ENCODE results near the gene XPA. TPM values are rescaled to one million over a fixed set of nuclear protein-coding genes. Genes with fewer than 3 reads are reported as not detected.

The XPA gene
- total and polyA plus RNA-seq, 4 donors, result 6.6 to 19.6 (median 6.8) TPM

GRCh38 chr9:97629156-97629555, 68.0 kb downstream of the XPA start:
- no peak overlapping the region for H3K4me3 ChIP-seq (ENCODE audit: low read depth in 1 of 3, low read length in 3 of 3)
- peaks cover 0 to 23% (median 16%) of the 10 kb centered on the region in 4 donors for H3K4me1 ChIP-seq (ENCODE audit: control insufficient read depth in 4 of 4, insufficient read depth in 4 of 4, low read length in 3 of 4)
- H3K9me3 ChIP-seq (ENCODE audit: control insufficient read depth in 4 of 4, low read length in 3 of 4), result no peaks in the 10 kb centered on the region
- H3K9ac ChIP-seq (ENCODE audit: low read depth in 1 of 2, low read length in 2 of 2), result no peak overlapping the region
- peaks cover 0 to 8% (median 3%) of the 10 kb centered on the region in 4 donors for H3K36me3 ChIP-seq (ENCODE audit: control insufficient read depth in 4 of 4, insufficient read depth in 3 of 4, low read depth in 1 of 4, low read length in 3 of 4)
- TF ChIP-seq YY1 (IDR thresholded peaks at IDR 0.05) (no peak), JUND (IDR thresholded peaks at IDR 0.05) (no peak), HNF4A (conservative IDR thresholded peaks at IDR 0.05) (no peak)
- TF ChIP-seq, protein P1, sequence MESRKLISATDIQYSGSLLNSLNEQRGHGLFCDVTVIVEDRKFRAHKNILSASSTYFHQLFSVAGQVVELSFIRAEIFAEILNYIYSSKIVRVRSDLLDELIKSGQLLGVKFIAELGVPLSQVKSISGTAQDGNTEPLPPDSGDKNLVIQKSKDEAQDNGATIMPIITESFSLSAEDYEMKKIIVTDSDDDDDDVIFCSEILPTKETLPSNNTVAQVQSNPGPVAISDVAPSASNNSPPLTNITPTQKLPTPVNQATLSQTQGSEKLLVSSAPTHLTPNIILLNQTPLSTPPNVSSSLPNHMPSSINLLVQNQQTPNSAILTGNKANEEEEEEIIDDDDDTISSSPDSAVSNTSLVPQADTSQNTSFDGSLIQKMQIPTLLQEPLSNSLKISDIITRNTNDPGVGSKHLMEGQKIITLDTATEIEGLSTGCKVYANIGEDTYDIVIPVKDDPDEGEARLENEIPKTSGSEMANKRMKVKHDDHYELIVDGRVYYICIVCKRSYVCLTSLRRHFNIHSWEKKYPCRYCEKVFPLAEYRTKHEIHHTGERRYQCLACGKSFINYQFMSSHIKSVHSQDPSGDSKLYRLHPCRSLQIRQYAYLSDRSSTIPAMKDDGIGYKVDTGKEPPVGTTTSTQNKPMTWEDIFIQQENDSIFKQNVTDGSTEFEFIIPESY (IDR thresholded peaks at IDR 0.05), result no peak
- DNase-seq (ENCODE audit: low spot score), result no peak
- no peak overlapping the region for H3K27ac ChIP-seq (ENCODE audit: low read depth in 1 of 2, low read length in 2 of 2)
- no peaks in the 10 kb centered on the region for H3K27me3 ChIP-seq (ENCODE audit: control insufficient read depth in 4 of 4, insufficient read depth in 4 of 4, low read length in 3 of 4)

GRCh38 chr9:97628668-97629067, 68.5 kb downstream of the XPA start:
- no peak overlapping the region for H3K4me3 ChIP-seq (ENCODE audit: low read depth in 1 of 3, low read length in 3 of 3)
- DNase-seq (ENCODE audit: low spot score), result no peak
- no peaks in the 10 kb centered on the region for H3K9me3 ChIP-seq (ENCODE audit: control insufficient read depth in 4 of 4, low read length in 3 of 4)
- 97% methylated on average over 3 of the region's 3 CpGs for WGBS
- H3K4me1 ChIP-seq (ENCODE audit: control insufficient read depth in 4 of 4, insufficient read depth in 4 of 4, low read length in 3 of 4), result peaks cover 0 to 21% (median 16%) of the 10 kb centered on the region in 4 donors
- H3K27ac ChIP-seq (ENCODE audit: low read depth in 1 of 2, low read length in 2 of 2), result no peak overlapping the region
- no peaks in the 10 kb centered on the region for H3K27me3 ChIP-seq (ENCODE audit: control insufficient read depth in 4 of 4, insufficient read depth in 4 of 4, low read length in 3 of 4)
- peaks cover 0 to 10% (median 4%) of the 10 kb centered on the region in 4 donors for H3K36me3 ChIP-seq (ENCODE audit: control insufficient read depth in 4 of 4, insufficient read depth in 3 of 4, low read depth in 1 of 4, low read length in 3 of 4)
- H3K9ac ChIP-seq (ENCODE audit: low read depth in 1 of 2, low read length in 2 of 2), result no peak overlapping the region
- TF ChIP-seq YY1 (IDR thresholded peaks at IDR 0.05), result no peak
- TF ChIP-seq JUND (IDR thresholded peaks at IDR 0.05), result no peak
- TF ChIP-seq ATF3 (IDR thresholded peaks at IDR 0.05), result no peak
- TF ChIP-seq GABPA (IDR thresholded peaks at IDR 0.05 in 1 of 2, conservative IDR thresholded peaks at IDR 0.05 in 1 of 2), result no peak
- no peak for TF ChIP-seq TAF1 (conservative IDR thresholded peaks at IDR 0.05)
- no peak for TF ChIP-seq HNF4G (IDR thresholded peaks at IDR 0.05)
- TF ChIP-seq, protein P2, sequence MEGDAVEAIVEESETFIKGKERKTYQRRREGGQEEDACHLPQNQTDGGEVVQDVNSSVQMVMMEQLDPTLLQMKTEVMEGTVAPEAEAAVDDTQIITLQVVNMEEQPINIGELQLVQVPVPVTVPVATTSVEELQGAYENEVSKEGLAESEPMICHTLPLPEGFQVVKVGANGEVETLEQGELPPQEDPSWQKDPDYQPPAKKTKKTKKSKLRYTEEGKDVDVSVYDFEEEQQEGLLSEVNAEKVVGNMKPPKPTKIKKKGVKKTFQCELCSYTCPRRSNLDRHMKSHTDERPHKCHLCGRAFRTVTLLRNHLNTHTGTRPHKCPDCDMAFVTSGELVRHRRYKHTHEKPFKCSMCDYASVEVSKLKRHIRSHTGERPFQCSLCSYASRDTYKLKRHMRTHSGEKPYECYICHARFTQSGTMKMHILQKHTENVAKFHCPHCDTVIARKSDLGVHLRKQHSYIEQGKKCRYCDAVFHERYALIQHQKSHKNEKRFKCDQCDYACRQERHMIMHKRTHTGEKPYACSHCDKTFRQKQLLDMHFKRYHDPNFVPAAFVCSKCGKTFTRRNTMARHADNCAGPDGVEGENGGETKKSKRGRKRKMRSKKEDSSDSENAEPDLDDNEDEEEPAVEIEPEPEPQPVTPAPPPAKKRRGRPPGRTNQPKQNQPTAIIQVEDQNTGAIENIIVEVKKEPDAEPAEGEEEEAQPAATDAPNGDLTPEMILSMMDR (IDR thresholded peaks at IDR 0.05; ENCODE audit: low read depth, low read length, missing input control), result no peak
- no peak for TF ChIP-seq FOXA2 (IDR thresholded peaks at IDR 0.05)
- TF ChIP-seq FOXA1 (IDR thresholded peaks at IDR 0.05), result no peak
- TF ChIP-seq HNF4A (conservative IDR thresholded peaks at IDR 0.05), result no peak
- TF ChIP-seq MAX (IDR thresholded peaks at IDR 0.05), result no peak

DNA sequence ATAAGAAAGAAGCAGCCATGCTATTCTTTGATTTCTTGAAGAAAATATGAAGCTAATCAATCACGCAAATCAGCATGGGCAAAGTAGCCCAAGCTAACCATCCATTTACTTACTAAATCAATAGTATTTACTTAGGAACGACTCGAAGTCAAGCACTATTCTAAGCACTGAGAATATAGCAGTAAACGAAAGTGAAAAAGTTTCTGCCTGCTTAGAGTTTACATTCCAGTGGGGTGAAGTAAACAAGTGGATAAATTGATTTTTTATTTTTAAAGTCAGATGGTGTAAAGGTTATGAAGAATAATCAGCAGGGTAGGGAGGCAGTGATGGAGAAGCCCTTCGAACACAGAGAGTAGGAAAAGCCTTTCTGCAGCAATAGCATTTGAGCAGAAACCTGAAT, 69.5 kb downstream of the XPA start:
- Histone ChIP-seq H3K27ac (ENCODE audit: low read depth in 1 of 2, low read length in 2 of 2) (peak overlapping the region; percentile 45 to 63), H3K9me3 (ENCODE audit: control insufficient read depth in 4 of 4, low read length in 3 of 4) (no peaks in the 10 kb centered on the region), H3K9ac (ENCODE audit: low read depth in 1 of 2, low read length in 2 of 2) (peak overlapping the region; percentile 7 to 26), H3K4me1 (ENCODE audit: control insufficient read depth in 4 of 4, insufficient read depth in 4 of 4, low read length in 3 of 4) (peaks cover 0 to 21% (median 16%) of the 10 kb centered on the region in 4 donors), H3K36me3 (ENCODE audit: control insufficient read depth in 4 of 4, insufficient read depth in 3 of 4, low read depth in 1 of 4, low read length in 3 of 4) (peaks cover 0 to 10% (median 4%) of the 10 kb centered on the region in 4 donors), H3K27me3 (ENCODE audit: control insufficient read depth in 4 of 4, insufficient read depth in 4 of 4, low read length in 3 of 4) (no peaks in the 10 kb centered on the region), H3K4me3 (ENCODE audit: low read depth in 1 of 3, low read length in 3 of 3) (peak overlapping the region; percentile 12 to 38 (median 26))
- WGBS, result 28% methylated on average over 5 of the region's 5 CpGs
- no peak for DNase-seq (ENCODE audit: low spot score)
- TF ChIP-seq EGR1 (IDR thresholded peaks at IDR 0.05; ENCODE audit: low read depth in 2 of 2) (no peak), SP1 (IDR thresholded peaks at IDR 0.05) (peak; percentile 25), HNF4A (conservative IDR thresholded peaks at IDR 0.05) (peak in 1 of 2 donors; percentile 24), FOXA2 (IDR thresholded peaks at IDR 0.05) (peak; percentile 43), MAX (IDR thresholded peaks at IDR 0.05) (no peak), JUND (IDR thresholded peaks at IDR 0.05) (peak in 1 of 2 donors; percentile 23)
- TF ChIP-seq, protein P1 (IDR thresholded peaks at IDR 0.05), result no peak
